ENCODE data around the gene ADGRF3.

- TF ChIP-seq POLR2AphosphoS5 (IDR thresholded peaks at IDR 0.05; ENCODE audit: low read depth, low read length) (no peak), POLR2A (IDR thresholded peaks at IDR 0.05; ENCODE audit: low read depth, low read length) (no peak)
Measured at GRCh38 chr2:26268213-26268612, 78.4 kb downstream of the ADGRF3 start.

Measured in GM12892 (cell line).